GM12801 (cell line): ENCODE measurements around the gene FMN2.

Source experiments
- CTCF ChIP-seq: IDR thresholded peaks from one replicate; pipeline ENCODE4 v1.5.1; 2011; ENCODE audit warnings: control low read depth; ENCODE audit not compliant: insufficient read length; ENCODE audit errors: extremely low read depth

Gene FMN2

GRCh38 chr1:240219104-240219503, 127.4 kb downstream of the FMN2 start:
- no peak for TF ChIP-seq CTCF

GRCh38 chr1:240226102-240226501, 134.4 kb downstream of the FMN2 start:
- no peak for TF ChIP-seq CTCF

GRCh38 chr1:240230816-240231215, 139.1 kb downstream of the FMN2 start:
- no peak for TF ChIP-seq CTCF

- no peak for TF ChIP-seq CTCF
Observed at GRCh38 chr1:240232530-240232929, 140.8 kb downstream of the FMN2 start.

GRCh38 chr1:240234485-240235210, 143.0 kb downstream of the FMN2 start:
- no peak for TF ChIP-seq CTCF

GRCh38 chr1:240235521-240236288, 144.0 kb downstream of the FMN2 start:
- TF ChIP-seq CTCF = no peak

- TF ChIP-seq CTCF = no peak
Observed at GRCh38 chr1:240237305-240237721, 145.6 kb downstream of the FMN2 start.
